Fibroblast of lung (primary cell): Measurements from ENCODE around the gene IPO11. TPM values are rescaled to one million over a fixed set of nuclear protein-coding genes. Genes with fewer than 3 reads are reported as not detected.
A peak's percentile ranks its signal among the peaks of the same experiment; 100 is the strongest.

Experiments
- DNase-seq, 2 donors: peaks; one replicate each; pipeline versions ENCODE4 v3.0.0 to v3.0.0-alpha.2; 2010; ENCODE audit warnings: low read depth in 2 of 2
- H2AFZ ChIP-seq: 2 replicates; pipeline ENCODE4 v1.5.1; 2012; ENCODE audit warnings: low read length, control low read depth, inconsistent platforms
- H3K27ac ChIP-seq: 2 replicates; pipeline ENCODE4 v1.5.1; 2011; ENCODE audit warnings: low read length, control low read depth; ENCODE audit not compliant: insufficient read depth
- H3K27me3 ChIP-seq: 2 replicates; pipeline ENCODE4 v1.5.1; 2011; ENCODE audit warnings: mild to moderate bottlenecking, low read length; ENCODE audit not compliant: control insufficient read depth, insufficient read depth
- H3K36me3 ChIP-seq: 2 replicates; pipeline ENCODE4 v1.5.1; 2011; ENCODE audit warnings: low read length; ENCODE audit not compliant: control insufficient read depth, insufficient read depth
- H3K4me1 ChIP-seq: 2 replicates; pipeline ENCODE4 v1.5.1; 2011; ENCODE audit warnings: low read length; ENCODE audit not compliant: control insufficient read depth, insufficient read depth; ENCODE audit errors: extremely low read depth
- H3K4me2 ChIP-seq: 2 replicates; pipeline ENCODE4 v1.5.1; 2011; ENCODE audit warnings: low read length, control low read depth; ENCODE audit not compliant: insufficient read depth; ENCODE audit errors: extremely low read depth
- H3K4me3 ChIP-seq, 4 experiments: fragments of 200-600 bp in 1 of 4; sonication (generic) in 1 of 4; replicated peaks in 1 of 4; 2 replicates each; pipeline ENCODE4 v1.5.1; 2011 to 2016; ENCODE audit warnings: low read length in 4 of 4, low read depth in 3 of 4, mild to moderate bottlenecking in 3 of 4, control low read depth in 2 of 4, inconsistent platforms in 1 of 4, mixed read lengths in 1 of 4; ENCODE audit not compliant: insufficient read depth in 1 of 4; ENCODE audit errors: control extremely low read depth in 1 of 4
- H3K79me2 ChIP-seq: 2 replicates; pipeline ENCODE4 v1.5.1; 2012; ENCODE audit warnings: mild to moderate bottlenecking, low read length, inconsistent platforms; ENCODE audit not compliant: control insufficient read depth, insufficient read depth
- H3K9ac ChIP-seq: 2 replicates; pipeline ENCODE4 v1.5.1; 2011; ENCODE audit warnings: mild to moderate bottlenecking, low read length, control low read depth; ENCODE audit not compliant: insufficient read depth
- H3K9me3 ChIP-seq: 2 replicates; pipeline ENCODE4 v1.5.1; 2012; ENCODE audit warnings: low read depth, low read length; ENCODE audit not compliant: control insufficient read depth, insufficient read depth
- H4K20me1 ChIP-seq: 2 replicates; pipeline ENCODE4 v1.5.1; 2011; ENCODE audit warnings: low read length; ENCODE audit not compliant: control insufficient read depth, insufficient read depth; ENCODE audit errors: extremely low read depth
- CTCF ChIP-seq, 2 donors: IDR thresholded peaks in 1 of 2; conservative IDR thresholded peaks in 1 of 2; 1 replicate in 1 of 2; 2 replicates in 1 of 2; pipeline ENCODE4 v1.5.1; 2011 to 2012; ENCODE audit warnings: low read length in 2 of 2, control low read depth in 1 of 2, inconsistent platforms in 1 of 2, low read depth in 1 of 2, mild to moderate bottlenecking in 1 of 2
- EZH2 ChIP-seq: IDR thresholded peaks from 2 replicates; pipeline ENCODE4 v1.5.1; 2012; ENCODE audit warnings: low read length, control low read depth, mild to moderate bottlenecking; ENCODE audit errors: missing control alignments
- polyA plus RNA-seq, 2 donors: library from polyadenylated mRNA; depleted of rRNA in 1 of 2; stranded (reverse) in 1 of 2; unstranded in 1 of 2; fragments of >200 nt; gene quantifications; 2 replicates each; pipeline ENCODE4 v1.2.1, GENCODE V29; 2011 to 2012; ENCODE audit warnings: missing spikeins in 1 of 2
- total RNA-seq: library from RNA; depleted of rRNA; stranded (reverse); fragments of >200 nt; gene quantifications from 2 replicates; pipeline ENCODE4 v1.2.1, GENCODE V29; 2014

Gene IPO11
- total and polyA plus RNA-seq, 2 donors (not counting 1 experiment from before 2014, with no cell fraction given), result 19.9 to 28.2 TPM

- Histone ChIP-seq H3K4me3 (no peak overlapping the region), H4K20me1 (no peaks in the 10 kb centered on the region), H3K36me3 (peaks cover 4% of the 10 kb centered on the region), H3K27me3 (no peaks in the 10 kb centered on the region), H3K9me3 (no peaks in the 10 kb centered on the region), H3K27ac (no peak overlapping the region), H2AFZ (no peak overlapping the region), H3K4me1 (no peaks in the 10 kb centered on the region), H3K79me2 (no peaks in the 10 kb centered on the region), H3K4me2 (no peak overlapping the region), H3K9ac (no peak overlapping the region)
- no peak for DNase-seq
- TF ChIP-seq EZH2 (no peak), CTCF (conservative IDR thresholded peaks at IDR 0.05 in 1 of 2, IDR thresholded peaks at IDR 0.05 in 1 of 2; ENCODE audit: low read depth in 1 of 2, low read length in 2 of 2) (no peak)
Observed at GRCh38 chr5:62375627-62376026, 36.9 kb upstream of the IPO11 start.

DNA sequence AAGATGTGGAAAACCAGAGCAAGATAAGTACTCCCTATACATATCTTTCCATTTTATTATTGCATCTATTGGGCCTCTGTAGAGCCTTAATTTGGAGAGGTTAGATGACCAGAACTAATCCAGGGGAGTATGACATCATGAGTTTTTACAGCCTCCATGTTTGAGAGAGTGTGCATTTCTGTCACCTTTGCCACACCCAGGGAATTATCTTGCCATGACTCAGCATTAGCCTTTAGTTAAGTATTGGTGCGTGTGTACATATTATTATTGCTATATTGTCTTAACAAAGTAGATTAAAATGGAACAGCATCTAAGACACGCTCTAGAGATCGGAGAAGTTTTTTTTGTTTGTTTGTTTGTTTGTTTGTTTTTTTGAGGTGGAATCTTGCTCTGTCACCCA, 36.5 kb upstream of the IPO11 start:
- H3K27ac ChIP-seq, result no peak overlapping the region
- H3K4me1 ChIP-seq, result no peaks in the 10 kb centered on the region
- no peak overlapping the region for H3K4me3 ChIP-seq
- peak; percentile 10 to 25 for DNase-seq
- TF ChIP-seq CTCF (conservative IDR thresholded peaks at IDR 0.05 in 1 of 2, IDR thresholded peaks at IDR 0.05 in 1 of 2; ENCODE audit: low read depth in 1 of 2, low read length in 2 of 2) (no peak), EZH2 (no peak)
- no peak overlapping the region for H3K9ac ChIP-seq
- H4K20me1 ChIP-seq, result no peaks in the 10 kb centered on the region
- H3K4me2 ChIP-seq, result no peak overlapping the region
- H3K36me3 ChIP-seq, result peaks cover 4% of the 10 kb centered on the region
- no peaks in the 10 kb centered on the region for H3K79me2 ChIP-seq
- H3K27me3 ChIP-seq, result no peaks in the 10 kb centered on the region
- no peak overlapping the region for H2AFZ ChIP-seq
- no peaks in the 10 kb centered on the region for H3K9me3 ChIP-seq

- Histone ChIP-seq H4K20me1 (no peaks in the 10 kb centered on the region), H3K27ac (no peak overlapping the region), H3K4me1 (no peaks in the 10 kb centered on the region), H3K4me3 (no peak overlapping the region), H2AFZ (no peak overlapping the region), H3K79me2 (no peaks in the 10 kb centered on the region), H3K9me3 (no peaks in the 10 kb centered on the region), H3K36me3 (peaks cover 3% of the 10 kb centered on the region), H3K27me3 (no peaks in the 10 kb centered on the region), H3K9ac (no peak overlapping the region), H3K4me2 (no peak overlapping the region)
- TF ChIP-seq CTCF (conservative IDR thresholded peaks at IDR 0.05 in 1 of 2, IDR thresholded peaks at IDR 0.05 in 1 of 2; ENCODE audit: low read depth in 1 of 2, low read length in 2 of 2) (no peak), EZH2 (no peak)
- DNase-seq, result no peak
Observed at GRCh38 chr5:62385131-62385530, 27.4 kb upstream of the IPO11 start.
